Spleen (tissue), 11 donors: ENCODE results near the gene FAM9C. TPM values are rescaled to one million over a fixed set of nuclear protein-coding genes. Genes with fewer than 3 reads are reported as not detected.

Experiments
- DNase-seq: peaks from one replicate; pipeline ENCODE4 v3.0.0-alpha.2; 2020
- H3K27ac ChIP-seq, 8 donors: fragments of 200-600 bp; sonication (generic) in 7 of 8; 1 replicate in 4 of 8; 2 replicates in 4 of 8; pipeline versions ENCODE4 v1.5.0 to v1.8.0; 2016 to 2021; ENCODE audit warnings: inconsistent platforms in 4 of 8, mild to moderate bottlenecking in 4 of 8, moderate library complexity in 1 of 8
- H3K27me3 ChIP-seq, 7 donors: fragments of 200-600 bp; sonication (generic) in 6 of 7; replicated peaks in 1 of 7; 1 replicate in 4 of 7; 2 replicates in 3 of 7; pipeline versions ENCODE4 v1.5.0 to v1.8.0; 2016 to 2021; ENCODE audit warnings: inconsistent platforms in 3 of 7, mild to moderate bottlenecking in 1 of 7
- H3K36me3 ChIP-seq, 6 donors: fragments of 200-600 bp; sonication (generic) in 5 of 6; 1 replicate in 4 of 6; 2 replicates in 2 of 6; pipeline versions ENCODE4 v1.5.0 to v1.8.0; 2016 to 2021; ENCODE audit warnings: inconsistent platforms in 2 of 6
- H3K4me1 ChIP-seq, 6 donors: fragments of 200-600 bp; sonication (generic) in 5 of 6; 1 replicate in 3 of 6; 2 replicates in 3 of 6; pipeline versions ENCODE4 v1.5.0 to v1.8.0; 2016 to 2021; ENCODE audit warnings: inconsistent platforms in 3 of 6
- H3K4me3 ChIP-seq, 8 donors: fragments of 200-600 bp; sonication (generic) in 7 of 8; 1 replicate in 4 of 8; 2 replicates in 4 of 8; pipeline versions ENCODE4 v1.5.0 to v1.8.0; 2016 to 2021; ENCODE audit warnings: inconsistent platforms in 4 of 8, mild to moderate bottlenecking in 4 of 8, moderate library complexity in 2 of 8
- H3K9me3 ChIP-seq, 8 donors: fragments of 200-600 bp; sonication (generic) in 7 of 8; 1 replicate in 4 of 8; 2 replicates in 4 of 8; pipeline versions ENCODE4 v1.5.0 to v1.8.0; 2016 to 2021; ENCODE audit warnings: inconsistent platforms in 4 of 8
- CTCF ChIP-seq, 11 experiments: fragments of 200-600 bp in 7 of 11; fragments of 450-650 bp in 4 of 11; sonication (generic) in 4 of 11; IDR thresholded peaks in 8 of 11; conservative IDR thresholded peaks in 3 of 11; 1 replicate in 7 of 11; 2 replicates in 4 of 11; pipeline versions ENCODE4 v1.4.0 to v1.8.0; 2016 to 2021; ENCODE audit warnings: antibody characterized with exemption in 11 of 11, inconsistent platforms in 4 of 11, mild to moderate bottlenecking in 1 of 11
- POLR2A ChIP-seq, 3 donors: fragments of 450-650 bp; IDR thresholded peaks; one replicate each; pipeline ENCODE4 v1.5.1; 2017; ENCODE audit warnings: antibody characterized with exemption in 3 of 3, mild to moderate bottlenecking in 1 of 3
- POLR2AphosphoS5 ChIP-seq, 3 donors: sonication (generic); formaldehyde crosslinking; IDR thresholded peaks; one replicate each; pipeline ENCODE4 v1.5.1; 2017; ENCODE audit warnings: antibody characterized with exemption in 3 of 3
- WGBS, 5 donors: extraction: QIAGEN DNeasy Blood & Tissue Kit in 3 of 5; methylation state at CpG; one replicate each; pipeline versions ENCODE4 v1.1.5 to v1.1.7; 2013 to 2018; 5-methylcytosine and 5-hydroxymethylcytosine counted together
- intact Hi-C: fragments of 100-400 bp; cut with DNase I; formaldehyde crosslinking; loops from one replicate; pipeline ENCODE4 v1.15.0; 2023; ENCODE audit warnings: low total_unique reads
- polyA plus RNA-seq, 3 donors: library from polyadenylated mRNA; stranded (reverse); fragments of 200-250 nt; gene quantifications; one replicate each; pipeline ENCODE4 v1.2.1, GENCODE V29; 2013
- total RNA-seq, 7 donors: library from RNA; depleted of rRNA in 3 of 7; stranded (reverse); fragments of >200 nt in 3 of 7; fragmentation: NEBNext Ultra II Directional in 4 of 7; extraction: Animal tissue kit (Norgen Biotek cat#: 25700) in 4 of 7; gene quantifications; one replicate each; pipeline versions ENCODE4 v1.1.0 to v1.2.1, GENCODE V29; 2016 to 2021
- donor health status: healthy with polysubstance abuse.
- donor health status: DM: no; HTN: no; CAD: no; lungs with moderate emphysema.
- donor health status: DM: no; HTN: no; CAD: no.
- donor health status: Bipolar disorder and iron deficiency.
- donor health status: healthy.
- donor health status: DM: no; HTN: no; CAD: no.
- donor health status: DM: yes; HTN: yes; CAD: no.

The FAM9C gene
- total and polyA plus RNA-seq, 10 donors, result 0.09 to 56.0 (median 10.5) TPM; not detected in 3

GRCh38 chrX:13051167-13051528, 6.7 kb upstream of the FAM9C start:
- Histone ChIP-seq H3K36me3 (no peaks in the 10 kb centered on the region), H3K4me1 (peaks cover 1 to 52% (median 20%) of the 10 kb centered on the region in 6 donors), H3K27me3 (peaks cover 0 to 4% (median 0%) of the 10 kb centered on the region in 7 donors), H3K9me3 (no peaks in the 10 kb centered on the region), H3K27ac (peak overlapping the region; percentile 44 to 79 (median 71)), H3K4me3 (no peak overlapping the region)
- no peak for DNase-seq
- intact Hi-C loops, result no loop called here
- no peak for TF ChIP-seq POLR2A (IDR thresholded peaks at IDR 0.05)
- no peak for TF ChIP-seq POLR2AphosphoS5 (IDR thresholded peaks at IDR 0.05)
- TF ChIP-seq CTCF (IDR thresholded peaks at IDR 0.05 in 8 of 11, conservative IDR thresholded peaks at IDR 0.05 in 3 of 11), result no peak
- 66 to 74% (median 72%) methylated on average over 1 of the region's 1 CpG for WGBS, 5 donors

- Histone ChIP-seq H3K36me3 (no peaks in the 10 kb centered on the region), H3K4me3 (no peak overlapping the region), H3K9me3 (no peaks in the 10 kb centered on the region), H3K27ac (peak overlapping the region in 3 of 8 donors; percentile 77 to 79 (median 77)), H3K27me3 (peaks cover 0 to 4% (median 0%) of the 10 kb centered on the region in 7 donors), H3K4me1 (peaks cover 4 to 57% (median 17%) of the 10 kb centered on the region in 6 donors)
- TF ChIP-seq CTCF (IDR thresholded peaks at IDR 0.05 in 8 of 11, conservative IDR thresholded peaks at IDR 0.05 in 3 of 11) (no peak), POLR2A (IDR thresholded peaks at IDR 0.05) (no peak), POLR2AphosphoS5 (IDR thresholded peaks at IDR 0.05) (no peak)
- WGBS, 5 donors, result 91 to 97% (median 94%) methylated on average over 4 of the region's 4 CpGs
- no peak for DNase-seq
- intact Hi-C loops, result no loop called here
Measured at GRCh38 chrX:13050151-13050550, 5.7 kb upstream of the FAM9C start.

GRCh38 chrX:13048280-13048679, 3.9 kb upstream of the FAM9C start:
- Histone ChIP-seq H3K9me3 (no peaks in the 10 kb centered on the region), H3K27me3 (peaks cover 0 to 4% (median 0%) of the 10 kb centered on the region in 7 donors), H3K27ac (peak overlapping the region in 4 of 8 donors; percentile 13 to 71 (median 64)), H3K36me3 (no peaks in the 10 kb centered on the region), H3K4me1 (peaks cover 4 to 57% (median 17%) of the 10 kb centered on the region in 6 donors), H3K4me3 (no peak overlapping the region)
- WGBS, 5 donors, result 79 to 100% (median 96%) methylated on average over 1 of the region's 1 CpG; no CpG with 5 or more reads in 1 of the 5 donors
- no peak for DNase-seq
- intact Hi-C loops, result no loop called here
- TF ChIP-seq POLR2A (IDR thresholded peaks at IDR 0.05) (no peak), CTCF (IDR thresholded peaks at IDR 0.05 in 8 of 11, conservative IDR thresholded peaks at IDR 0.05 in 3 of 11) (no peak), POLR2AphosphoS5 (IDR thresholded peaks at IDR 0.05) (no peak)

GRCh38 chrX:13047759-13048158, 3.3 kb upstream of the FAM9C start:
- WGBS, 5 donors, result 59 to 100% (median 83%) methylated on average over 1 to 3 of the region's 3 CpGs
- H3K4me1 ChIP-seq, result peaks cover 4 to 52% (median 16%) of the 10 kb centered on the region in 6 donors
- peak overlapping the region in 4 of 8 donors; percentile 13 to 71 (median 64) for H3K27ac ChIP-seq
- no peaks in the 10 kb centered on the region for H3K9me3 ChIP-seq
- intact Hi-C loops, result no loop called here
- H3K4me3 ChIP-seq, result no peak overlapping the region
- DNase-seq, result no peak
- TF ChIP-seq POLR2A (IDR thresholded peaks at IDR 0.05) (no peak), POLR2AphosphoS5 (IDR thresholded peaks at IDR 0.05) (no peak), CTCF (IDR thresholded peaks at IDR 0.05 in 8 of 11, conservative IDR thresholded peaks at IDR 0.05 in 3 of 11) (no peak)
- no peaks in the 10 kb centered on the region for H3K36me3 ChIP-seq
- peaks cover 0 to 4% (median 0%) of the 10 kb centered on the region in 7 donors for H3K27me3 ChIP-seq
